ENCODE data around the gene KCNH3.
"Not testable (repeated sequence)": the region's sequence is repeated elsewhere in the genome, so short reads cannot be mapped to it uniquely, and the experiment has no call there.

The KCNH3 gene

GRCh38 chr12:49505672-49506071 lies 33.2 kb upstream of the KCNH3 start:
- H3K4me1 ChIP-seq, result no peaks in the 10 kb centered on the region
- H3K9ac ChIP-seq, result no peak overlapping the region
- H3K27ac ChIP-seq, result no peak overlapping the region
- no peaks in the 10 kb centered on the region for H3K36me3 ChIP-seq (ENCODE audit: control insufficient read depth, insufficient read depth, low read length)
- TF ChIP-seq, protein P1, sequence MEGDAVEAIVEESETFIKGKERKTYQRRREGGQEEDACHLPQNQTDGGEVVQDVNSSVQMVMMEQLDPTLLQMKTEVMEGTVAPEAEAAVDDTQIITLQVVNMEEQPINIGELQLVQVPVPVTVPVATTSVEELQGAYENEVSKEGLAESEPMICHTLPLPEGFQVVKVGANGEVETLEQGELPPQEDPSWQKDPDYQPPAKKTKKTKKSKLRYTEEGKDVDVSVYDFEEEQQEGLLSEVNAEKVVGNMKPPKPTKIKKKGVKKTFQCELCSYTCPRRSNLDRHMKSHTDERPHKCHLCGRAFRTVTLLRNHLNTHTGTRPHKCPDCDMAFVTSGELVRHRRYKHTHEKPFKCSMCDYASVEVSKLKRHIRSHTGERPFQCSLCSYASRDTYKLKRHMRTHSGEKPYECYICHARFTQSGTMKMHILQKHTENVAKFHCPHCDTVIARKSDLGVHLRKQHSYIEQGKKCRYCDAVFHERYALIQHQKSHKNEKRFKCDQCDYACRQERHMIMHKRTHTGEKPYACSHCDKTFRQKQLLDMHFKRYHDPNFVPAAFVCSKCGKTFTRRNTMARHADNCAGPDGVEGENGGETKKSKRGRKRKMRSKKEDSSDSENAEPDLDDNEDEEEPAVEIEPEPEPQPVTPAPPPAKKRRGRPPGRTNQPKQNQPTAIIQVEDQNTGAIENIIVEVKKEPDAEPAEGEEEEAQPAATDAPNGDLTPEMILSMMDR (IDR thresholded peaks at IDR 0.05), result no peak
- no peak overlapping the region for H2AFZ ChIP-seq
- H3K9me3 ChIP-seq (ENCODE audit: control insufficient read depth, low read length), result no peaks in the 10 kb centered on the region
- no peak overlapping the region for H3K4me3 ChIP-seq (ENCODE audit: low read depth, low read length)
- no peaks in the 10 kb centered on the region for H3K27me3 ChIP-seq (ENCODE audit: control insufficient read depth, insufficient read depth, low read length)
- H3K4me2 ChIP-seq (ENCODE audit: low read length), result no peak overlapping the region
- no peaks in the 10 kb centered on the region for H3K79me2 ChIP-seq

DNA sequence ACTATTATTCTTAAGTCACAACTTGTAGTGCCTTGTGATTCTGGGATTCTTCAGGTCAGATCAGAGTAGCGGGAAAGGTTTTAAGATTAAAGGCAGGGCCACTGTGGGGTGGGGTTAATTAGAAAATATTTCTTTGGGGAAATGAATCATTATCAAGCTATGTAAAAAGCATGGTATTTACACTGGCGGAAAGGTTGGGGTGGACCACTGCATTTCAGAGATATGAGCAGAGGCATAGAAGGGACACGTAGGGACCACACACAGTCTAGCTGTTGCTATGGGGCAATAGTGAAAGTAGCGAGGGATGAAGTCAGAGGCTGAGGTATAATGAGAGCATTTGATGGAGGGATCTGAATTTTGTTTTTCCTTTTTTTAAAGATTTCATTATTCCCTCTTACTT lies 31.7 kb upstream of the KCNH3 start:
- Histone ChIP-seq H3K4me2 (ENCODE audit: low read length) (no peak overlapping the region), H3K27me3 (ENCODE audit: control insufficient read depth, insufficient read depth, low read length) (no peaks in the 10 kb centered on the region), H3K4me3 (ENCODE audit: low read depth, low read length) (no peak overlapping the region)

DNA sequence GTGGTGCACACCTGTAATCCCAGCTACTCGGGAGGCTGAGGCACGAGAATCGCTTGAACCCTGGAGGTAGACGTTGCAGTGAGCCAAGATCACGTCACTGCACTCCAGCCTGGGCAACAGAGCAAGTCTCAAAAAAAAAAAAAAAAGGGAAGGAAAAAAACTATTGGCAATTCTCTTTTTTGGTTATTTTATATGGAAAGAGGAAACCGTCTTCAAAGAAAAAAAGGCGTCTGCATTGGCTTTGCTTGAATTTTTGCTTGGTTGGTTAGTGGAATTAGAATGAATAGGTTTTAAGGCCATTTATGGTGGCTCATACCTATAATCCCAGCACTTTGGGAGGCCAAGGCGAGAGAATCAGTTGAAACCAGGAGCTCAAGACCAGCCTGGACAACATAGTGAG lies 29.1 kb upstream of the KCNH3 start:
- not testable (repeated sequence) for H3K4me3 ChIP-seq (ENCODE audit: low read depth, low read length); H3K27me3 ChIP-seq (ENCODE audit: control insufficient read depth, insufficient read depth, low read length); H3K9me3 ChIP-seq (ENCODE audit: control insufficient read depth, low read length); H3K4me1 ChIP-seq; H3K79me2 ChIP-seq; H2AFZ ChIP-seq; H3K4me2 ChIP-seq (ENCODE audit: low read length); H3K36me3 ChIP-seq (ENCODE audit: control insufficient read depth, insufficient read depth, low read length); H3K9ac ChIP-seq; H3K27ac ChIP-seq

More for the DNA sequence above, 31.7 kb upstream of the KCNH3 start:
- Histone ChIP-seq H3K36me3 (ENCODE audit: control insufficient read depth, insufficient read depth, low read length) (no peaks in the 10 kb centered on the region), H3K9me3 (ENCODE audit: control insufficient read depth, low read length) (no peaks in the 10 kb centered on the region), H3K9ac (no peak overlapping the region), H3K79me2 (no peaks in the 10 kb centered on the region), H3K4me1 (no peaks in the 10 kb centered on the region), H2AFZ (no peak overlapping the region), H3K27ac (no peak overlapping the region)
- TF ChIP-seq, protein P1 (IDR thresholded peaks at IDR 0.05), result no peak

DNA sequence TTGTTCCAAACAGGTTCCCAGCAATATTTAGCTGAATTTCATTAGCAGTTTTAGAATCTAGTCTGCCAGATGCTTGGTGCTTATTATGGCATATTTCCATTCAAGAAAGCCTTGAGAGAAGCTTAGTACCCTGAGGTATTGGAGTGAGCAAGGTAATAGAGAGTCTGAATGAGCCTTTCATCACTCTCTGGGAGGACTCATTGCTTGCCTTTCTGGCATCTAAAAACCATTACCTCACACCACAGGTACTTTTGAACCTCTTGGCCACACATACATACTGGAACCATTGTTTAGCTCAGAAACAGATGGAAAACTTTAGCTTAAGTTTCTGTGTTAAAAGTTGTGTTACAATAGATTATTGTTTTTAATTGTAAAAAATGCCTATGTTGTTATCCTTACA lies 27.4 kb upstream of the KCNH3 start:
- no peaks in the 10 kb centered on the region for H3K36me3 ChIP-seq (ENCODE audit: control insufficient read depth, insufficient read depth, low read length)
- H3K79me2 ChIP-seq, result no peaks in the 10 kb centered on the region
- no peak overlapping the region for H2AFZ ChIP-seq
- TF ChIP-seq, protein P1 (IDR thresholded peaks at IDR 0.05), result no peak
- H3K4me2 ChIP-seq (ENCODE audit: low read length), result no peak overlapping the region
- no peak overlapping the region for H3K9ac ChIP-seq
- no peaks in the 10 kb centered on the region for H3K27me3 ChIP-seq (ENCODE audit: control insufficient read depth, insufficient read depth, low read length)
- no peaks in the 10 kb centered on the region for H3K9me3 ChIP-seq (ENCODE audit: control insufficient read depth, low read length)
- H3K27ac ChIP-seq, result no peak overlapping the region
- no peaks in the 10 kb centered on the region for H3K4me1 ChIP-seq
- no peak overlapping the region for H3K4me3 ChIP-seq (ENCODE audit: low read depth, low read length)

GRCh38 chr12:49512546-49512945 lies 26.3 kb upstream of the KCNH3 start:
- Histone ChIP-seq H3K27me3 (ENCODE audit: control insufficient read depth, insufficient read depth, low read length) (no peaks in the 10 kb centered on the region), H2AFZ (no peak overlapping the region), H3K4me2 (ENCODE audit: low read length) (no peak overlapping the region), H3K27ac (no peak overlapping the region), H3K4me1 (no peaks in the 10 kb centered on the region), H3K9me3 (ENCODE audit: control insufficient read depth, low read length) (no peaks in the 10 kb centered on the region), H3K36me3 (ENCODE audit: control insufficient read depth, insufficient read depth, low read length) (no peaks in the 10 kb centered on the region), H3K4me3 (ENCODE audit: low read depth, low read length) (no peak overlapping the region), H3K9ac (no peak overlapping the region), H3K79me2 (no peaks in the 10 kb centered on the region)
- TF ChIP-seq, protein P1 (IDR thresholded peaks at IDR 0.05), result no peak

All from parathyroid adenoma (tissue), 2 donors.